Pancreas (tissue), 10 donors: ENCODE measurements around the gene SLC6A13. TPM values are rescaled to one million over a fixed set of nuclear protein-coding genes. Genes with fewer than 3 reads are reported as not detected.

Experiments used
- ATAC-seq, 4 donors: fragments of 200-7000 bp; cut with Tn5 transposase; one replicate each; pipeline versions ENCODE4 v1.8.0 to v1.9.1; 2020; ENCODE audit warnings: mild to moderate bottlenecking in 4 of 4, moderate library complexity in 4 of 4
- DNase-seq, 6 donors: peaks; one replicate each; pipeline ENCODE4 v3.0.0-alpha.2; 2020
- FAIRE-seq: peaks from 2 replicates; lab custom pipeline; 2012; peaks lifted over from hg19 to GRCh38; lab: Jason Lieb, UNC
- H3K27ac ChIP-seq, 4 donors: fragments of 200-600 bp; sonication (generic); 1 replicate in 3 of 4; 2 replicates in 1 of 4; pipeline versions ENCODE4 v1.5.0 to v1.8.0; 2020
- H3K27me3 ChIP-seq, 4 donors: fragments of 200-600 bp; one replicate each; pipeline ENCODE4 v1.8.0; 2021
- H3K36me3 ChIP-seq, 3 donors: fragments of 200-600 bp; sonication (generic) in 1 of 3; one replicate each; pipeline versions ENCODE4 v1.5.0 to v1.8.0; 2020 to 2021
- H3K4me1 ChIP-seq, 3 donors: fragments of 200-600 bp; one replicate each; pipeline ENCODE4 v1.8.0; 2021
- H3K4me3 ChIP-seq, 4 donors: fragments of 200-600 bp; sonication (generic) in 2 of 4; one replicate each; pipeline versions ENCODE4 v1.5.0 to v1.8.0; 2020 to 2021
- H3K9me3 ChIP-seq, 4 donors: fragments of 200-600 bp; one replicate each; pipeline ENCODE4 v1.8.0; 2021
- WGBS, 2 donors: extraction: QIAGEN DNeasy Blood & Tissue Kit; methylation state at CpG; one replicate each; pipeline ENCODE4 v1.1.7; 2013; 5-methylcytosine and 5-hydroxymethylcytosine counted together
- intact Hi-C, 3 donors: fragments of 100-400 bp; cut with DNase I; formaldehyde crosslinking; loops; one replicate each; pipeline versions ENCODE4 v1.11.1 to v1.14.2; 2022
- polyA plus RNA-seq, 2 donors: library from polyadenylated mRNA; stranded (reverse); fragments of 200-250 nt; gene quantifications; one replicate each; pipeline ENCODE4 v1.2.3, GENCODE V29; 2013
- total RNA-seq, 6 donors: library from RNA; stranded (reverse); fragmentation: NEBNext Ultra II Directional in 4 of 6; extraction: Animal tissue kit (Norgen Biotek cat#: 25700) in 4 of 6; gene quantifications; one replicate each; pipeline versions ENCODE4 v1.2.1 to v1.2.4, GENCODE V29; 2021 to 2023
- TF ChIP-seq, protein P1 (sequence below), 4 donors: fragments of 200-600 bp; sonication (generic) in 3 of 4; IDR thresholded peaks; one replicate each; pipeline versions ENCODE4 v1.5.0 to v1.8.0; 2021; ENCODE audit warnings: antibody characterized with exemption in 4 of 4
- donor health status: healthy with polysubstance abuse.
- donor health status: DM: no; HTN: no; CAD: no; lungs with moderate emphysema.
- donor health status: DM: no; HTN: no; CAD: no.
- donor health status: control.
- donor health status: control.
- donor health status: Bipolar disorder and iron deficiency.
- donor health status: DM: yes; HTN: yes; CAD: no.
- donor health status: DM: no; HTN: no; CAD: no.
- donor health status: DM: no; HTN: no; CAD: no.
- donor health status: DM: yes; HTN: yes; CAD: no.

The SLC6A13 gene
- total and polyA plus RNA-seq, 8 donors, result 0.23 to 0.35 (median 0.29) TPM; not detected in 4

DNA sequence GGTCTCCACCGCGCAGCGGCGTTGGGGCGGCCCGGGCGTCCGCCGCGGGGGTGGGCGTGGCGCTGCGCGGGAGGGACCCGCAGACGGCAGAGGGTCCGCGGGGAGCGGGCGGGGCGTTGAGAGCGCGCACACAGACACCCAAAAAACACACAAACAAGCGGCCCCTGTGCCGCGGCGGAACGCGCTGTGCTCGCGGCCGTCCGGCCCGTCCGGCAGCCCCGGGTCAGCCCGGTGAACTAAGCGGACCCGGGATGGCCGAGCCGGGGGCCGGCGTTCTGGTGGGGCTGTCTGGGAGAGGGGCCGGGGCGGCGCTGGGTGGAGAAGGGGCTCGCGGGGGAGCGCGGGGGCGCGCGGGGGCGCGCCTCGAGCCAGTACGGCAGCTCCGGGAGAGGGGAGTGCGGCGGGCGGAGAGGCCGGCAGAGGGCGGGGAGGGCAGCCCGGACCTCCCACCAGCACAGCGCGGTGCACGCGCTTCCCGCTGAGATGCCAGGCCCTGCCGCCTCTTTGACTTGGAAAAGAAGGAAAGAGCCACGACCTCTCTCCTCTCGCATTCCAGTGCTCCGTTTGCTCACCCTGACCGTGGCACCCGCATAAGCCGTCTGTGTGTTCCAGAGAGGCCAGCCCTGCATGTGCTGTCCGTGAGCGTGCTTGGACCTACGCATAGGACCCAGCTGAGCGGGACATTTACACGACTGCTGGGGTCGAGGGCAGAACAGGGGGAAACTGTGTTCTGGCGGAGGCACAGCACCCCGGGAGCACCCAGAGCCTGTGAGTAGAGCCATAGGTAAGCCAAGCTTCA is 59.0 kb downstream of the SLC6A13 start:
- H3K27ac ChIP-seq, result no peak overlapping the region
- no peak for FAIRE-seq
- H3K27me3 ChIP-seq, result no peaks in the 10 kb centered on the region
- TF ChIP-seq, protein P1, sequence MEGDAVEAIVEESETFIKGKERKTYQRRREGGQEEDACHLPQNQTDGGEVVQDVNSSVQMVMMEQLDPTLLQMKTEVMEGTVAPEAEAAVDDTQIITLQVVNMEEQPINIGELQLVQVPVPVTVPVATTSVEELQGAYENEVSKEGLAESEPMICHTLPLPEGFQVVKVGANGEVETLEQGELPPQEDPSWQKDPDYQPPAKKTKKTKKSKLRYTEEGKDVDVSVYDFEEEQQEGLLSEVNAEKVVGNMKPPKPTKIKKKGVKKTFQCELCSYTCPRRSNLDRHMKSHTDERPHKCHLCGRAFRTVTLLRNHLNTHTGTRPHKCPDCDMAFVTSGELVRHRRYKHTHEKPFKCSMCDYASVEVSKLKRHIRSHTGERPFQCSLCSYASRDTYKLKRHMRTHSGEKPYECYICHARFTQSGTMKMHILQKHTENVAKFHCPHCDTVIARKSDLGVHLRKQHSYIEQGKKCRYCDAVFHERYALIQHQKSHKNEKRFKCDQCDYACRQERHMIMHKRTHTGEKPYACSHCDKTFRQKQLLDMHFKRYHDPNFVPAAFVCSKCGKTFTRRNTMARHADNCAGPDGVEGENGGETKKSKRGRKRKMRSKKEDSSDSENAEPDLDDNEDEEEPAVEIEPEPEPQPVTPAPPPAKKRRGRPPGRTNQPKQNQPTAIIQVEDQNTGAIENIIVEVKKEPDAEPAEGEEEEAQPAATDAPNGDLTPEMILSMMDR (IDR thresholded peaks at IDR 0.05), result no peak
- 20 to 22% methylated on average over 57 to 84 of the region's 84 CpGs for WGBS, 2 donors
- peak in 3 of 6 donors; percentile 30 to 71 (median 60) for DNase-seq
- peak; percentile 55 to 80 (median 74) for ATAC-seq
- intact Hi-C loops, result no loop called here
- H3K36me3 ChIP-seq, result no peaks in the 10 kb centered on the region
- peaks cover 0 to 4% (median 4%) of the 10 kb centered on the region in 3 donors for H3K4me1 ChIP-seq
- no peaks in the 10 kb centered on the region for H3K9me3 ChIP-seq
- H3K4me3 ChIP-seq, result peak overlapping the region; percentile 26 to 47 (median 31)

DNA sequence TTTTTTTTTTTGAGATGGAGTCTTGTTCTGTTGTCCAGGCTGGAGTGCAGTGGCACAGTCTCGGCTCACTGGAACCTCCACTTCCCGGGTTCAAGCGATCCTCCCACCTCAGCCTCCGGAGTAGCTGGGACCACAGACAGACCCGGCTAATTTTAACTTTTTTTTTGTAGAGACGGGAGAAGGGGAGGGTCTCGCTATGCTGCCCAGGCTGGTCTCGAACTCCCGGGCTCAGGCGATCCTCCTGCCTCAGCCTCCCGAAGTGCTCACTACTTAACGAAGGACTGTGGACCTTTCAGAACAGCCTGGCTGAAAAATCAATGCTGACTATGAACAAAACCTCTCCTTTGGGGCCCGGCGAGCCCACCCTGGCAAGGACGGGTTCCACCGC is 59.6 kb downstream of the SLC6A13 start:
- no peak for ATAC-seq
- peaks cover 0 to 4% (median 4%) of the 10 kb centered on the region in 3 donors for H3K4me1 ChIP-seq
- H3K27me3 ChIP-seq, result no peaks in the 10 kb centered on the region
- TF ChIP-seq, protein P1 (IDR thresholded peaks at IDR 0.05), result no peak
- H3K27ac ChIP-seq, result no peak overlapping the region
- peak overlapping the region; percentile 26 to 47 (median 31) for H3K4me3 ChIP-seq
- WGBS, 2 donors, result 64 to 69% methylated on average over 16 of the region's 16 CpGs
- H3K9me3 ChIP-seq, result no peaks in the 10 kb centered on the region
- no peak for DNase-seq
- intact Hi-C loops, result no loop called here
- H3K36me3 ChIP-seq, result no peaks in the 10 kb centered on the region
- no peak for FAIRE-seq

DNA sequence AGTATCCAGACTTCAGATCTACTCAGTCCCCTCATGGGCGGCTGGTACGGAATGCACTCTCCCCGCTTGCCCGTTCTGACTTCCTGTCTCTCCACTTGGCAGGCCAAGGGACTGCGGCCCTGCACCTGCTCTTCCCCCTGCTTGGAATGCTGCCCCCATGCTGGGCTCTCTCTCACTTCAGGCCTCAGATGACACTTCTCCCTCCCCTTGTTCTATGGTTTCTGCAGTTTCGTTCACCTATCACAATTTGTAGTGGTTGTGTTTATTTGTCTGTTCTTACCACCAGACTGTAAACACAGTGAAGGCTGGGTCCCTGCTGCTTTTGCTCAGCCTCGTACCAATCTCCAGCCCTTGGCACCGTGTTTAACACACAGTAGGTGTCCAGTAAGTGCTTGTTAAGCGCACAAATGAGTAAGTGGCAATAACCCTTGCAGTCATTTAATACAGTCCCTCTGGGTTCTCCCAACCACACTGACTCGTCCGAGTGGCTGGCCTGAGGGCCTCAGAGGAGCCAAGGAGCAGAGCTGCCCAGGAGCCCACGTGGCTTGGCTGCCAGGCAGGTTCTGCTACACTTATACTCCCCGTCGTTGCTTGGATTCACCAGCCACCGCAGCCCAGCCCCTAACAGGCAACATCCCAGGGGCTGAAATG is 60.4 kb downstream of the SLC6A13 start:
- TF ChIP-seq, protein P1 (IDR thresholded peaks at IDR 0.05), result no peak
- 72 to 73% methylated on average over 15 of the region's 15 CpGs for WGBS, 2 donors
- FAIRE-seq, result no peak
- H3K36me3 ChIP-seq, result no peaks in the 10 kb centered on the region
- no peaks in the 10 kb centered on the region for H3K9me3 ChIP-seq
- no peaks in the 10 kb centered on the region for H3K27me3 ChIP-seq
- H3K4me1 ChIP-seq, result peaks cover 0 to 4% (median 4%) of the 10 kb centered on the region in 3 donors
- peak in 1 of 6 donors; percentile 52 for DNase-seq
- intact Hi-C loops, result no loop called here
- H3K4me3 ChIP-seq, result no peak overlapping the region
- no peak overlapping the region for H3K27ac ChIP-seq
- no peak for ATAC-seq

DNA sequence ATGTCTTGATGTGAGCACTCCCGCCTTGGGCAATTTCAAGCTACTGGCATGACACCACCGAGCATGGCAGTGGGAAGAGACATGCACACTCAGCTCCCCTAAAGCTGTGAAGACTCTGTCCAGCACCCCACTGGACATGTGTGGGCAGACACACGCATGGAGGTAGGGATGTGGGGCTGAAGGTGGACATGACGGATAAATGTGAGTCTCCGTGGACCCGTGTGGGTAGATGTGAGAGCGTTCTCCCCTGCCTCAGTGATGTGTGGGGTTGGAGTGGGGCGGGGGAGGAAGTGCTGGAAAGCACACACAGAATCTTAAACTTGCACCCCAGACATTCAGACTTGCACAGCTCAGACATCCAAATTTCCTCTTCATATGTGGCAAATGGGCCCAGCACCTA is 61.3 kb downstream of the SLC6A13 start:
- H3K4me1 ChIP-seq, result peaks cover 0 to 4% (median 4%) of the 10 kb centered on the region in 3 donors
- WGBS, 2 donors, result 85 to 93% methylated on average over 8 of the region's 8 CpGs
- H3K27ac ChIP-seq, result no peak overlapping the region
- H3K27me3 ChIP-seq, result no peaks in the 10 kb centered on the region
- peak in 1 of 6 donors; percentile 28 for DNase-seq
- TF ChIP-seq, protein P1 (IDR thresholded peaks at IDR 0.05), result no peak
- no peak for ATAC-seq
- H3K36me3 ChIP-seq, result no peaks in the 10 kb centered on the region
- H3K4me3 ChIP-seq, result no peak overlapping the region
- H3K9me3 ChIP-seq, result no peaks in the 10 kb centered on the region
- FAIRE-seq, result no peak
- intact Hi-C loops, result no loop called here
